Loucy (cell line): ENCODE measurements around the gene MBD3.

Experiments used
- H2AFZ ChIP-seq: fragments of 200-600 bp; sonication (generic); 2 replicates; pipeline ENCODE4 v1.6.0; 2016; ENCODE audit warnings: antibody characterized with exemption, mild to moderate bottlenecking, low read length, moderate library complexity
- H3F3A ChIP-seq: fragments of 200-600 bp; 2 replicates; pipeline ENCODE4 v1.6.0; 2016; ENCODE audit warnings: antibody characterized with exemption, low read depth, mild to moderate bottlenecking
- H3K27me3 ChIP-seq: fragments of 200-600 bp; sonication (generic); 2 replicates; pipeline ENCODE4 v1.6.1; 2014; ENCODE audit warnings: low read length, mild to moderate bottlenecking; ENCODE audit not compliant: insufficient read depth, poor library complexity, severe bottlenecking
- H3K36me3 ChIP-seq: fragments of 200-600 bp; sonication (generic); 2 replicates; pipeline ENCODE4 v1.6.1; 2016; ENCODE audit warnings: low read length; ENCODE audit not compliant: insufficient read depth
- H3K4me1 ChIP-seq: fragments of 200-600 bp; sonication (generic); 2 replicates; pipeline ENCODE4 v1.5.1; 2014; ENCODE audit warnings: low read length, mild to moderate bottlenecking; ENCODE audit not compliant: insufficient read depth, poor library complexity, severe bottlenecking
- H3K4me2 ChIP-seq: fragments of 200-600 bp; sonication (generic); 2 replicates; pipeline ENCODE4 v1.6.0; 2014; ENCODE audit warnings: antibody characterized with exemption, low read length, low read depth, mild to moderate bottlenecking; ENCODE audit not compliant: poor library complexity, severe bottlenecking
- H3K4me3 ChIP-seq: fragments of 200-600 bp; sonication (generic); 2 replicates; pipeline ENCODE4 v1.5.1; 2014; ENCODE audit warnings: low read length, mild to moderate bottlenecking, mixed read lengths; ENCODE audit not compliant: poor library complexity, severe bottlenecking
- H3K79me2 ChIP-seq: fragments of 200-600 bp; sonication (generic); 2 replicates; pipeline ENCODE4 v1.6.1; 2014; ENCODE audit warnings: low read length; ENCODE audit not compliant: insufficient read depth
- H3K9ac ChIP-seq: fragments of 200-600 bp; sonication (generic); 2 replicates; pipeline ENCODE4 v1.6.0; 2014; ENCODE audit warnings: mild to moderate bottlenecking, low read depth, low read length, moderate library complexity; ENCODE audit not compliant: poor library complexity, severe bottlenecking
- H3K9me2 ChIP-seq: fragments of 200-600 bp; sonication (generic); replicated peaks from 2 replicates; pipeline ENCODE4 v1.6.1; 2016; ENCODE audit warnings: low read depth, low read length, mixed read lengths
- H3K9me3 ChIP-seq: fragments of 200-600 bp; sonication (generic); 2 replicates; pipeline ENCODE4 v1.6.1; 2014; ENCODE audit warnings: mild to moderate bottlenecking, antibody characterized with exemption, low read length, low read depth; ENCODE audit not compliant: insufficient read depth
- H4K20me1 ChIP-seq: fragments of 200-600 bp; sonication (generic); 2 replicates; pipeline ENCODE4 v1.6.0; 2014; ENCODE audit warnings: antibody characterized with exemption, low read length, mild to moderate bottlenecking; ENCODE audit not compliant: insufficient read depth, poor library complexity, severe bottlenecking
- CTCF ChIP-seq: fragments of 200-600 bp; sonication (generic); conservative IDR thresholded peaks from 2 replicates; pipeline ENCODE4 v1.5.1; 2014; ENCODE audit warnings: mild to moderate bottlenecking, antibody characterized with exemption, low read length
- EZH2phosphoT487 ChIP-seq: fragments of 200-600 bp; IDR thresholded peaks from 2 replicates; pipeline ENCODE4 v1.6.1; 2018; ENCODE audit warnings: antibody characterized with exemption, mild to moderate bottlenecking, moderate library complexity, borderline replicate concordance

MBD3 gene

GRCh38 chr19:1609680-1610474 lies 17.2 kb upstream of the MBD3 start:
- H3K79me2 ChIP-seq, result peaks cover 3% of the 10 kb centered on the region
- H3K9me2 ChIP-seq, result no peaks in the 10 kb centered on the region
- TF ChIP-seq CTCF, result no peak
- TF ChIP-seq EZH2phosphoT487, result no peak
- peaks cover 6% of the 10 kb centered on the region for H4K20me1 ChIP-seq
- H3K9ac ChIP-seq, result no peak overlapping the region
- no peaks in the 10 kb centered on the region for H3K27me3 ChIP-seq
- no peaks in the 10 kb centered on the region for H3K9me3 ChIP-seq
- H3K4me1 ChIP-seq, result peaks cover 5% of the 10 kb centered on the region
- H2AFZ ChIP-seq, result no peak overlapping the region
- peaks cover 52% of the 10 kb centered on the region; the same call in 1 of the 2 replicates for H3K36me3 ChIP-seq
- H3F3A ChIP-seq, result peaks cover 6% of the 10 kb centered on the region; the same call in 1 of the 2 replicates
- H3K4me2 ChIP-seq, result no peak overlapping the region
- H3K4me3 ChIP-seq, result no peak overlapping the region

GRCh38 chr19:1609103-1609396 lies 16.4 kb upstream of the MBD3 start:
- Histone ChIP-seq H3K27me3 (no peaks in the 10 kb centered on the region), H3K4me1 (peaks cover 7% of the 10 kb centered on the region), H3F3A (peaks cover 6% of the 10 kb centered on the region; the same call in 1 of the 2 replicates), H3K79me2 (peaks cover 12% of the 10 kb centered on the region), H3K4me3 (no peak overlapping the region), H3K4me2 (no peak overlapping the region), H3K9me2 (no peaks in the 10 kb centered on the region), H3K36me3 (peaks cover 44% of the 10 kb centered on the region; the same call in 1 of the 2 replicates), H3K9me3 (no peaks in the 10 kb centered on the region), H4K20me1 (peaks cover 10% of the 10 kb centered on the region), H3K9ac (no peak overlapping the region), H2AFZ (no peak overlapping the region)
- TF ChIP-seq EZH2phosphoT487 (no peak), CTCF (no peak)

- peaks cover 5% of the 10 kb centered on the region for H4K20me1 ChIP-seq
- H3K9me3 ChIP-seq, result no peaks in the 10 kb centered on the region
- H2AFZ ChIP-seq, result no peak overlapping the region
- peaks cover 39% of the 10 kb centered on the region; the same call in 1 of the 2 replicates for H3K36me3 ChIP-seq
- TF ChIP-seq EZH2phosphoT487 (no peak), CTCF (no peak)
- no peak overlapping the region for H3K4me3 ChIP-seq
- H3K27me3 ChIP-seq, result no peaks in the 10 kb centered on the region
- H3K4me2 ChIP-seq, result no peak overlapping the region
- peaks cover 6% of the 10 kb centered on the region; the same call in 1 of the 2 replicates for H3F3A ChIP-seq
- no peaks in the 10 kb centered on the region for H3K9me2 ChIP-seq
- peaks cover 17% of the 10 kb centered on the region for H3K79me2 ChIP-seq
- no peak overlapping the region for H3K9ac ChIP-seq
- peaks cover 8% of the 10 kb centered on the region for H3K4me1 ChIP-seq
These were observed 15.9 kb upstream of the MBD3 start for GRCh38 chr19:1608359-1609102.
